K562 (cell line): ENCODE results near the gene SGPL1.

ENCODE experiments used
- EP300 ChIP-seq: IDR thresholded peaks from 2 replicates; pipeline ENCODE4 v1.6.1; 2012; ENCODE audit warnings: low read length, improper control_type of control experiment
- POLR2A ChIP-seq: fragments of 450-650 bp; conservative IDR thresholded peaks from 2 replicates; pipeline ENCODE4 v1.6.1; 2016
- XRCC5 ChIP-seq: fragments of 200-400 bp; formaldehyde crosslinking; IDR thresholded peaks from 2 replicates; pipeline ENCODE4 v1.6.1; 2017; ENCODE audit warnings: low read depth, mild to moderate bottlenecking, low read length
- ZNF408 ChIP-seq: fragments of 250-450 bp; sonication (Bioruptor Pico); IDR thresholded peaks from 2 replicates; pipeline ENCODE4 v1.4.0; 2020; ENCODE audit warnings: low read depth, mild to moderate bottlenecking, moderate library complexity
- TF ChIP-seq, protein P1 (sequence below): sonication (generic); formaldehyde crosslinking; IDR thresholded peaks from 2 replicates; pipeline ENCODE4 v1.5.0; 2020; ENCODE audit warnings: missing genetic modification reagents
- TF ChIP-seq, protein P2 (sequence below), 3 experiments: fragments of 200-800 bp in 1 of 3; fragments of 250-450 bp in 1 of 3; fragments of 450-650 bp in 1 of 3; sonication (Bioruptor Pico) in 1 of 3; sonication (Bioruptor generic) in 1 of 3; formaldehyde crosslinking in 1 of 3; IDR thresholded peaks; 2 replicates each; pipeline versions ENCODE4 v1.6.1 to v1.8.0; 2016 to 2022; ENCODE audit warnings: mild to moderate bottlenecking in 2 of 3, missing genetic modification characterization in 2 of 3, missing compliant biosample characterization in 1 of 3, moderate library complexity in 1 of 3
- TF ChIP-seq, protein P3 (sequence below): fragments of 450-650 bp; formaldehyde crosslinking; IDR thresholded peaks from 2 replicates; pipeline ENCODE4 v1.4.0; 2020; ENCODE audit warnings: mild to moderate bottlenecking, moderate library complexity

DNA sequence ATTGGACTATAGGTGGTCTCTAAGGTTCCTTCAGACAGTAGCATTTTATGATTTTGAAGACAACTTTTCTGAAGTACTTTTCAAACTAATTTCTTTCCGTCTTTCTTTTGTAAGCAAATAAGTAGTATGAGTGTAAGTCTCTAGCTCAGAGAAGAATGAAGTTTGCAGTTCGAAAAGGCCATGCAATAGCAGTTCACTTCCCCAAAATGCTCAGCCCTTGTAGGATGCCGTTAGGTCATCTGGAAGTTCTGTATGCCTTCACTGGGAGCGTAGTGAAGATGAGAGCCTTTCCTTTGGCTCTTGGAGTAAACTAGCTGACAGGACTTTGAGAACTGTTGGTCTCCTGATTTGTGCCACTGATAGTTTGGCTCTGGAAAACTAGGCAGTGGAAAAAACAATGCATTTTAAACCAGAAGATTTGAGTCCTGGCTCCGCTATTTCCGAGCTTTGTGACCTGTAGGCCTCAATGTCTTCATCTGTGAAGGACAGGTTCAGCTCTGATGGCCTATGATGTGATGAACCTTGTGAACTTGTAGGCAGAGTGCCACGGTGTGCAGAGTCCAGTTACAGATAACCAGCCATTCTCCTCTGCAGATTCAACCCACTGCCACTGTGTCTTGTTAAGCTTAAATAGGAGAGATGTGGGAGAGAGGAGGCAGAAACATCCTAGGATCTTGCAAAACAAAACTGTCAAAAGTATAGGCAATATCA is 18.8 kb downstream of the SGPL1 start:
- TF ChIP-seq, protein P1, sequence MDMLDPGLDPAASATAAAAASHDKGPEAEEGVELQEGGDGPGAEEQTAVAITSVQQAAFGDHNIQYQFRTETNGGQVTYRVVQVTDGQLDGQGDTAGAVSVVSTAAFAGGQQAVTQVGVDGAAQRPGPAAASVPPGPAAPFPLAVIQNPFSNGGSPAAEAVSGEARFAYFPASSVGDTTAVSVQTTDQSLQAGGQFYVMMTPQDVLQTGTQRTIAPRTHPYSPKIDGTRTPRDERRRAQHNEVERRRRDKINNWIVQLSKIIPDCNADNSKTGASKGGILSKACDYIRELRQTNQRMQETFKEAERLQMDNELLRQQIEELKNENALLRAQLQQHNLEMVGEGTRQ, result no peak
- no peak for TF ChIP-seq EP300
- TF ChIP-seq, protein P2, sequence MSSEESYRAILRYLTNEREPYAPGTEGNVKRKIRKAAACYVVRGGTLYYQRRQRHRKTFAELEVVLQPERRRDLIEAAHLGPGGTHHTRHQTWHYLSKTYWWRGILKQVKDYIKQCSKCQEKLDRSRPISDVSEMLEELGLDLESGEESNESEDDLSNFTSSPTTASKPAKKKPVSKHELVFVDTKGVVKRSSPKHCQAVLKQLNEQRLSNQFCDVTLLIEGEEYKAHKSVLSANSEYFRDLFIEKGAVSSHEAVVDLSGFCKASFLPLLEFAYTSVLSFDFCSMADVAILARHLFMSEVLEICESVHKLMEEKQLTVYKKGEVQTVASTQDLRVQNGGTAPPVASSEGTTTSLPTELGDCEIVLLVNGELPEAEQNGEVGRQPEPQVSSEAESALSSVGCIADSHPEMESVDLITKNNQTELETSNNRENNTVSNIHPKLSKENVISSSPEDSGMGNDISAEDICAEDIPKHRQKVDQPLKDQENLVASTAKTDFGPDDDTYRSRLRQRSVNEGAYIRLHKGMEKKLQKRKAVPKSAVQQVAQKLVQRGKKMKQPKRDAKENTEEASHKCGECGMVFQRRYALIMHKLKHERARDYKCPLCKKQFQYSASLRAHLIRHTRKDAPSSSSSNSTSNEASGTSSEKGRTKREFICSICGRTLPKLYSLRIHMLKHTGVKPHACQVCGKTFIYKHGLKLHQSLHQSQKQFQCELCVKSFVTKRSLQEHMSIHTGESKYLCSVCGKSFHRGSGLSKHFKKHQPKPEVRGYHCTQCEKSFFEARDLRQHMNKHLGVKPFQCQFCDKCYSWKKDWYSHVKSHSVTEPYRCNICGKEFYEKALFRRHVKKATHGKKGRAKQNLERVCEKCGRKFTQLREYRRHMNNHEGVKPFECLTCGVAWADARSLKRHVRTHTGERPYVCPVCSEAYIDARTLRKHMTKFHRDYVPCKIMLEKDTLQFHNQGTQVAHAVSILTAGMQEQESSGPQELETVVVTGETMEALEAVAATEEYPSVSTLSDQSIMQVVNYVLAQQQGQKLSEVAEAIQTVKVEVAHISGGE (CRISPR knock-in tag; IDR thresholded peaks at IDR 0.05), result no peak
- no peak for TF ChIP-seq ZNF408 (CRISPR knock-in tag)
- TF ChIP-seq POLR2A, result no peak
- TF ChIP-seq XRCC5, result no peak
- TF ChIP-seq, protein P3, sequence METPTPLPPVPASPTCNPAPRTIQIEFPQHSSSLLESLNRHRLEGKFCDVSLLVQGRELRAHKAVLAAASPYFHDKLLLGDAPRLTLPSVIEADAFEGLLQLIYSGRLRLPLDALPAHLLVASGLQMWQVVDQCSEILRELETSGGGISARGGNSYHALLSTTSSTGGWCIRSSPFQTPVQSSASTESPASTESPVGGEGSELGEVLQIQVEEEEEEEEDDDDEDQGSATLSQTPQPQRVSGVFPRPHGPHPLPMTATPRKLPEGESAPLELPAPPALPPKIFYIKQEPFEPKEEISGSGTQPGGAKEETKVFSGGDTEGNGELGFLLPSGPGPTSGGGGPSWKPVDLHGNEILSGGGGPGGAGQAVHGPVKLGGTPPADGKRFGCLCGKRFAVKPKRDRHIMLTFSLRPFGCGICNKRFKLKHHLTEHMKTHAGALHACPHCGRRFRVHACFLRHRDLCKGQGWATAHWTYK (CRISPR knock-in tag), result no peak
